SK-N-SH (cell line): ENCODE data around the gene KBTBD3. TPM values are rescaled to one million over a fixed set of nuclear protein-coding genes. Genes with fewer than 3 reads are reported as not detected.

ENCODE experiments used
- CTCF ChIA-PET: fragments of 300-600, 350-600 bp; formaldehyde crosslinking; extraction: SDS; loops from one replicate; lab custom pipeline; 2021; lab: Yijun Ruan, JAX
- POLR2A ChIA-PET: fragments of 350-600 bp; sonication (Branson Sonifier 250); formaldehyde crosslinking; extraction: SDS; loops from one replicate; lab custom pipeline; 2020; ENCODE audit warnings: antibody characterized with exemption, inconsistent platforms; lab: Yijun Ruan, JAX
- DNase-seq: peaks from one replicate; pipeline ENCODE4 v3.0.0; 2012
- H2AFZ ChIP-seq: fragments of 200-600 bp; sonication (generic); 2 replicates; pipeline ENCODE4 v1.8.1; 2016; ENCODE audit warnings: antibody characterized with exemption, mild to moderate bottlenecking, low read depth
- H3F3A ChIP-seq: fragments of 200-600 bp; sonication (generic); replicated peaks from 2 replicates; pipeline ENCODE3; 2016; ENCODE audit warnings: antibody characterized with exemption, mild to moderate bottlenecking; ENCODE audit not compliant: insufficient read depth
- H3K27ac ChIP-seq, 2 experiments: fragments of 200-500 bp in 1 of 2; fragments of 200-600 bp in 1 of 2; sonication (Bioruptor generic) in 1 of 2; sonication (generic), shearing (Covaris generic) in 1 of 2; 2 replicates each; pipeline versions ENCODE4 v1.5.1 to v1.6.1; 2014 to 2016; ENCODE audit warnings: low read depth in 2 of 2, inconsistent platforms in 1 of 2, low read length in 1 of 2, mild to moderate bottlenecking in 1 of 2, mixed read lengths in 1 of 2
- H3K27me3 ChIP-seq: fragments of 200-600 bp; sonication (generic), shearing (Covaris generic); 2 replicates; pipeline ENCODE4 v1.6.1; 2016; ENCODE audit warnings: mixed run types; ENCODE audit not compliant: insufficient read depth
- H3K36me3 ChIP-seq, 2 experiments: fragments of 200-500 bp in 1 of 2; fragments of 200-600 bp in 1 of 2; sonication (Bioruptor generic) in 1 of 2; sonication (generic) in 1 of 2; replicated peaks in 1 of 2; 2 replicates each; pipeline versions ENCODE3 to v1.5.1; 2014 to 2016; ENCODE audit warnings: low read length in 1 of 2, mild to moderate bottlenecking in 1 of 2; ENCODE audit not compliant: insufficient read depth in 2 of 2, control insufficient read depth in 1 of 2
- H3K4me1 ChIP-seq, 2 experiments: fragments of 200-500 bp in 1 of 2; fragments of 200-600 bp in 1 of 2; sonication (Bioruptor generic) in 1 of 2; sonication (generic), shearing (Covaris generic) in 1 of 2; 2 replicates each; pipeline versions ENCODE4 v1.5.1 to v1.6.1; 2014 to 2016; ENCODE audit warnings: low read depth in 1 of 2, low read length in 1 of 2, mixed run types in 1 of 2; ENCODE audit not compliant: insufficient read depth in 2 of 2, control insufficient read depth in 1 of 2
- H3K4me2 ChIP-seq: fragments of 200-600 bp; sonication (generic), shearing (Covaris generic); 2 replicates; pipeline ENCODE4 v1.6.1; 2017; ENCODE audit warnings: mixed run types
- H3K4me3 ChIP-seq, 2 experiments: fragments of 200-500 bp in 1 of 2; fragments of 200-600 bp in 1 of 2; sonication (Bioruptor generic) in 1 of 2; sonication (generic), shearing (Covaris generic) in 1 of 2; 2 replicates each; pipeline versions ENCODE4 v1.5.1 to v1.8.1; 2014 to 2016; ENCODE audit warnings: low read depth in 2 of 2, inconsistent platforms in 1 of 2, low read length in 1 of 2, mild to moderate bottlenecking in 1 of 2, mixed read lengths in 1 of 2, moderate library complexity in 1 of 2
- H3K79me2 ChIP-seq: fragments of 200-600 bp; sonication (generic); 2 replicates; pipeline ENCODE4 v1.8.1; 2017; ENCODE audit warnings: mild to moderate bottlenecking; ENCODE audit not compliant: insufficient read depth
- H3K9ac ChIP-seq: fragments of 200-600 bp; sonication (generic); 2 replicates; pipeline ENCODE4 v1.6.1; 2017; ENCODE audit warnings: mixed run types
- H3K9me2 ChIP-seq: fragments of 200-600 bp; sonication (generic); 2 replicates; pipeline ENCODE4 v1.6.1; 2017; ENCODE audit warnings: mixed run types
- H3K9me3 ChIP-seq: fragments of 200-600 bp; sonication (generic); 2 replicates; pipeline ENCODE4 v1.6.1; 2017; ENCODE audit warnings: mixed run types, mild to moderate bottlenecking, moderate library complexity
- H4K20me1 ChIP-seq: fragments of 200-600 bp; sonication (generic); 2 replicates; pipeline ENCODE4 v1.6.1; 2017; ENCODE audit warnings: mild to moderate bottlenecking, mixed run types; ENCODE audit not compliant: insufficient read depth
- CHD2 ChIP-seq: fragments of 150-350 bp; IDR thresholded peaks from 2 replicates; pipeline ENCODE4 v1.6.1; 2018; ENCODE audit warnings: low read length; ENCODE audit not compliant: partially characterized antibody
- ELF1 ChIP-seq: IDR thresholded peaks from 2 replicates; pipeline ENCODE4 v1.4.0; 2012
- MEF2A ChIP-seq: IDR thresholded peaks from 2 replicates; pipeline ENCODE4 v1.4.0; 2012; ENCODE audit warnings: low read depth, borderline replicate concordance
- MXI1 ChIP-seq: IDR thresholded peaks from 2 replicates; pipeline ENCODE4 v1.6.1; 2012; ENCODE audit warnings: mild to moderate bottlenecking, low read depth, low read length, improper control_type of control experiment
- NFIC ChIP-seq: IDR thresholded peaks from 2 replicates; pipeline ENCODE4 v1.4.0; 2012; ENCODE audit warnings: borderline replicate concordance
- RCOR1 ChIP-seq: fragments of 150-350 bp; IDR thresholded peaks from 2 replicates; pipeline ENCODE4 v1.6.1; 2017; ENCODE audit warnings: antibody characterized with exemption, low read length
- RFX5 ChIP-seq: IDR thresholded peaks from 2 replicates; pipeline ENCODE4 v1.6.1; 2012; ENCODE audit warnings: mild to moderate bottlenecking, improper control_type of control experiment, low read length
- RXRA ChIP-seq: IDR thresholded peaks from 2 replicates; pipeline ENCODE4 v1.4.0; 2012; ENCODE audit warnings: low read depth, mild to moderate bottlenecking, borderline replicate concordance
- SIN3A ChIP-seq: IDR thresholded peaks from 2 replicates; pipeline ENCODE4 v1.6.1; 2012; ENCODE audit warnings: low read depth, mild to moderate bottlenecking, low read length, moderate library complexity, borderline replicate concordance
- SMC3 ChIP-seq: IDR thresholded peaks from 2 replicates; pipeline ENCODE4 v1.6.1; 2012; ENCODE audit warnings: low read depth, low read length, improper control_type of control experiment
- TAF1 ChIP-seq: IDR thresholded peaks from 2 replicates; pipeline ENCODE4 v1.6.1; 2012; ENCODE audit warnings: low read depth, mild to moderate bottlenecking, low read length, moderate library complexity, borderline replicate concordance
- TCF12 ChIP-seq: IDR thresholded peaks from 2 replicates; pipeline ENCODE4 v1.4.0; 2012
- WGBS: methylation state at CpG from one replicate; pipeline ENCODE4 v1.1.6; 2017; ENCODE audit warnings: low lambda C conversion rate; 5-methylcytosine and 5-hydroxymethylcytosine counted together
- polyA plus RNA-seq, 3 experiments: library from polyadenylated mRNA; depleted of rRNA; stranded (reverse); fragments of >200 nt; gene quantifications; 2 replicates each; pipeline ENCODE4 v1.2.3, GENCODE V29; 2012
- TF ChIP-seq, protein P1 (sequence below): IDR thresholded peaks from 2 replicates; pipeline ENCODE4 v1.4.0; 2012; ENCODE audit warnings: low read depth, borderline replicate concordance
- TF ChIP-seq, protein P2 (sequence below): fragments of 150-350 bp; IDR thresholded peaks from 2 replicates; pipeline ENCODE4 v1.6.1; 2017; ENCODE audit warnings: antibody characterized with exemption, low read length, low read depth, borderline replicate concordance
- TF ChIP-seq, protein P3 (sequence below): IDR thresholded peaks from 2 replicates; pipeline ENCODE4 v1.6.1; 2012; ENCODE audit warnings: mild to moderate bottlenecking, low read depth, low read length, moderate library complexity
- TF ChIP-seq, protein P4 (sequence below): IDR thresholded peaks from 2 replicates; pipeline ENCODE4 v1.4.0; 2012; ENCODE audit warnings: low read depth
- TF ChIP-seq, protein P5 (sequence below): IDR thresholded peaks from 2 replicates; pipeline ENCODE4 v1.4.0; 2012; ENCODE audit warnings: low read depth, borderline replicate concordance

The KBTBD3 gene
- polyA plus RNA-seq, 1 of the 3 experiments (the other 2 are of a cell fraction), result 1.9 TPM

DNA sequence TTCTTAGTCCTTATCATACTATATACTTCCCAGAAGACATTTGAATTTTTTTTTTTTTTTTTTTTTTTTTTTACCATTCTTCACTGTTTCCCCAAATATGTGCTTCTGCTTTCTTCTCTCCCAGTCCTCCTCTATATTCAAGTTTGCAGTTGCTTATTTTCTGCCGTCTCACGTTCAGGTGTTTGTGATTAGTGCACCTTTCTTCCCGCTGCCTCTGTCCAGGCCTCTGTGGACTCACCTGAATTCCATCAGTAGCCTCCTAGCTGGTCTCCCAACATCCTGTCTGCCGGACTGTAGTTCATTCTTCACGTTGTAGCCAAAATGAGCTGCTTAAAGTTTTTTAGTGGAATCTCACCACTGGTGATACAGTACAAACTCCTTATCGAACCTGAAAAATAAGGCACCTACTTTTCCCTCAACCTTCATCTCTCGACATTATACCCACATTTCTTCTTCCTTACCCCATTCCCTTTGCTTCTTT is 54.3 kb downstream of the KBTBD3 start:
- Histone ChIP-seq H3K36me3 (peaks cover 7 to 21% of the 10 kb centered on the region in 2 experiments), H2AFZ (peak overlapping the region; percentile 98), H3K27me3 (no peaks in the 10 kb centered on the region), H3K4me1 (peaks cover 0 to 24% of the 10 kb centered on the region in 2 experiments; a peak in 3 of 4 replicates), H3K27ac (peak overlapping the region; percentile 60 to 72), H3K9ac (peak overlapping the region; percentile 46; the same call in 1 of the 2 replicates), H4K20me1 (no peaks in the 10 kb centered on the region), H3K79me2 (peaks cover 40% of the 10 kb centered on the region), H3K4me3 (peak overlapping the region; percentile 67 to 80), H3K9me2 (no peaks in the 10 kb centered on the region), H3K4me2 (peak overlapping the region; percentile 70), H3K9me3 (no peaks in the 10 kb centered on the region), H3F3A (no peaks in the 10 kb centered on the region)
- 59% methylated on average over 7 of the region's 7 CpGs for WGBS
- ChIA-PET POLR2A (no interaction called here), CTCF (interaction anchor here (1.1 to 1.6 kb wide), 2 partner anchors 12 to 54 kb away, joined by 3 to 4 read pairs; partner anchors contain the start of genes AASDHPPT and KBTBD3)
- no peak for DNase-seq
- TF ChIP-seq TCF12 (no peak), SIN3A (no peak), TAF1 (no peak), RCOR1 (no peak)

DNA sequence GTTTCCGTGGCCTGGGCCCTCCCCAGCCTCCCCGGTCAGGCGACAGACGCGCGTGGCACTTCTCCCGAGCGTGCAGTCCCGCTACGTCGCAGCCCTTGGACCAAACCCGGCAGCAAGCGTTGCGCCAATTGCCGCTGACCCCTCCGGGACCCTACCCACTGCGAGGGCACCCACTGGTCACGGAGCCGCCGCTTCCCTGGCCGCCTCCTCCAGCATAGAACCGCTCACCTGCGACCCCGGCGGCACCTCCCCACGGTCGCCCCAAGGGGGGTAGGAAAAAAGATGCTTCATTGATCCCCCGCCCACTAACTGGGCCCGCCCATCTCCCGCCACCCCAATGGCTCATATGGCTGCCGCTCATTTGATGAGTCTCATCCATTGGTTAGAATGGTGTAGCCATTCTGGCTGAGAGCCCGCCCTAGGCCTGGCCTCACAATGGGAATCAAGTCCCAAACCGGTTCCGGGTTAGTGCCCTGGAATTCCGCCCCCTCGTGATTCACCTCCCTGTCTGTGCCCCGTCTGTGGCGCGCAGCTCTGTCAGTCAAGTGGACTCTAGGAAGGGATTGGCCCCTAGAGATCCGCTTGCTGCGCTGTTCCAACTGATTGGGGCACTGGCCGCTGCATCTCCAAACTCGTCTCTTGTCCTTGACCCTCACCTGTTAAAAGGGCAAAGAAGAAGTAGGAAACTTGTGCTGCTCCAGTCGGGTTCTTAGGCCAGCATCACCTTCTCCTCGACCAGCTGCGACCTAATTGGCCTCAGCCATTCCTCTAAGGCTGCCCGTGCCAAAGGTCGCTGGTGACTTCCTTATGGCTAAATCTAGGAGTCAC is 55.0 kb downstream of the KBTBD3 start, which contains the start of gene MSANTD4:
Gene MSANTD4 (minus strand): TSS at position 274 of the 828 bp plus-strand sequence. CDS start 11,323 bp downstream, outside the sequence.
- H3K4me1 ChIP-seq, result peaks cover 0 to 27% of the 10 kb centered on the region in 2 experiments; a peak in 3 of 4 replicates
- under 1% methylated on average over 17 of the region's 48 CpGs for WGBS
- peak within 1 kb of the TSS; percentile 98 for H2AFZ ChIP-seq
- peaks cover 43% of the 10 kb centered on the region for H3K79me2 ChIP-seq
- ChIA-PET CTCF (interaction anchor here (1.1 kb wide), 1 partner anchor 55 kb away, joined by 3 read pairs; the partner anchor contains the start of genes AASDHPPT and KBTBD3), POLR2A (no interaction called here)
- peaks cover 12 to 25% of the 10 kb centered on the region in 2 experiments for H3K36me3 ChIP-seq
- H3K9ac ChIP-seq, result peak within 1 kb of the TSS; percentile 78
- DNase-seq, result peak; percentile 94
- no peaks in the 10 kb centered on the region for H3F3A ChIP-seq
- H3K27ac ChIP-seq, result peak within 1 kb of the TSS; percentile 60 to 85
- H4K20me1 ChIP-seq, result no peaks in the 10 kb centered on the region
- H3K9me3 ChIP-seq, result no peaks in the 10 kb centered on the region
- peak within 1 kb of the TSS; percentile 72 for H3K4me2 ChIP-seq
- H3K9me2 ChIP-seq, result no peaks in the 10 kb centered on the region
- H3K27me3 ChIP-seq, result no peaks in the 10 kb centered on the region
- H3K4me3 ChIP-seq, result peak within 1 kb of the TSS; percentile 80 to 81
- TF ChIP-seq MXI1, result peak; percentile 57; the same call in 1 of the 2 replicates
- TF ChIP-seq, protein P1, sequence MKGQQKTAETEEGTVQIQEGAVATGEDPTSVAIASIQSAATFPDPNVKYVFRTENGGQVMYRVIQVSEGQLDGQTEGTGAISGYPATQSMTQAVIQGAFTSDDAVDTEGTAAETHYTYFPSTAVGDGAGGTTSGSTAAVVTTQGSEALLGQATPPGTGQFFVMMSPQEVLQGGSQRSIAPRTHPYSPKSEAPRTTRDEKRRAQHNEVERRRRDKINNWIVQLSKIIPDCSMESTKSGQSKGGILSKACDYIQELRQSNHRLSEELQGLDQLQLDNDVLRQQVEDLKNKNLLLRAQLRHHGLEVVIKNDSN, result no peak; the same call in 1 of the 2 replicates
- peak; percentile 86 for TF ChIP-seq ELF1
- TF ChIP-seq, protein P2, sequence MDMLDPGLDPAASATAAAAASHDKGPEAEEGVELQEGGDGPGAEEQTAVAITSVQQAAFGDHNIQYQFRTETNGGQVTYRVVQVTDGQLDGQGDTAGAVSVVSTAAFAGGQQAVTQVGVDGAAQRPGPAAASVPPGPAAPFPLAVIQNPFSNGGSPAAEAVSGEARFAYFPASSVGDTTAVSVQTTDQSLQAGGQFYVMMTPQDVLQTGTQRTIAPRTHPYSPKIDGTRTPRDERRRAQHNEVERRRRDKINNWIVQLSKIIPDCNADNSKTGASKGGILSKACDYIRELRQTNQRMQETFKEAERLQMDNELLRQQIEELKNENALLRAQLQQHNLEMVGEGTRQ, result no peak
- TF ChIP-seq, protein P3, sequence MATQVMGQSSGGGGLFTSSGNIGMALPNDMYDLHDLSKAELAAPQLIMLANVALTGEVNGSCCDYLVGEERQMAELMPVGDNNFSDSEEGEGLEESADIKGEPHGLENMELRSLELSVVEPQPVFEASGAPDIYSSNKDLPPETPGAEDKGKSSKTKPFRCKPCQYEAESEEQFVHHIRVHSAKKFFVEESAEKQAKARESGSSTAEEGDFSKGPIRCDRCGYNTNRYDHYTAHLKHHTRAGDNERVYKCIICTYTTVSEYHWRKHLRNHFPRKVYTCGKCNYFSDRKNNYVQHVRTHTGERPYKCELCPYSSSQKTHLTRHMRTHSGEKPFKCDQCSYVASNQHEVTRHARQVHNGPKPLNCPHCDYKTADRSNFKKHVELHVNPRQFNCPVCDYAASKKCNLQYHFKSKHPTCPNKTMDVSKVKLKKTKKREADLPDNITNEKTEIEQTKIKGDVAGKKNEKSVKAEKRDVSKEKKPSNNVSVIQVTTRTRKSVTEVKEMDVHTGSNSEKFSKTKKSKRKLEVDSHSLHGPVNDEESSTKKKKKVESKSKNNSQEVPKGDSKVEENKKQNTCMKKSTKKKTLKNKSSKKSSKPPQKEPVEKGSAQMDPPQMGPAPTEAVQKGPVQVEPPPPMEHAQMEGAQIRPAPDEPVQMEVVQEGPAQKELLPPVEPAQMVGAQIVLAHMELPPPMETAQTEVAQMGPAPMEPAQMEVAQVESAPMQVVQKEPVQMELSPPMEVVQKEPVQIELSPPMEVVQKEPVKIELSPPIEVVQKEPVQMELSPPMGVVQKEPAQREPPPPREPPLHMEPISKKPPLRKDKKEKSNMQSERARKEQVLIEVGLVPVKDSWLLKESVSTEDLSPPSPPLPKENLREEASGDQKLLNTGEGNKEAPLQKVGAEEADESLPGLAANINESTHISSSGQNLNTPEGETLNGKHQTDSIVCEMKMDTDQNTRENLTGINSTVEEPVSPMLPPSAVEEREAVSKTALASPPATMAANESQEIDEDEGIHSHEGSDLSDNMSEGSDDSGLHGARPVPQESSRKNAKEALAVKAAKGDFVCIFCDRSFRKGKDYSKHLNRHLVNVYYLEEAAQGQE, result no peak
- 0 out of 2 replicates have a peak, but pooled peaks have one; percentile 38 for TF ChIP-seq RFX5
- no peak for TF ChIP-seq MEF2A
- TF ChIP-seq SIN3A, result peak; percentile 17; the same call in 1 of the 2 replicates
- TF ChIP-seq, protein P4, sequence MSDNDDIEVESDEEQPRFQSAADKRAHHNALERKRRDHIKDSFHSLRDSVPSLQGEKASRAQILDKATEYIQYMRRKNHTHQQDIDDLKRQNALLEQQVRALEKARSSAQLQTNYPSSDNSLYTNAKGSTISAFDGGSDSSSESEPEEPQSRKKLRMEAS, result peak; percentile 8; the same call in 1 of the 2 replicates
- TF ChIP-seq, protein P5, sequence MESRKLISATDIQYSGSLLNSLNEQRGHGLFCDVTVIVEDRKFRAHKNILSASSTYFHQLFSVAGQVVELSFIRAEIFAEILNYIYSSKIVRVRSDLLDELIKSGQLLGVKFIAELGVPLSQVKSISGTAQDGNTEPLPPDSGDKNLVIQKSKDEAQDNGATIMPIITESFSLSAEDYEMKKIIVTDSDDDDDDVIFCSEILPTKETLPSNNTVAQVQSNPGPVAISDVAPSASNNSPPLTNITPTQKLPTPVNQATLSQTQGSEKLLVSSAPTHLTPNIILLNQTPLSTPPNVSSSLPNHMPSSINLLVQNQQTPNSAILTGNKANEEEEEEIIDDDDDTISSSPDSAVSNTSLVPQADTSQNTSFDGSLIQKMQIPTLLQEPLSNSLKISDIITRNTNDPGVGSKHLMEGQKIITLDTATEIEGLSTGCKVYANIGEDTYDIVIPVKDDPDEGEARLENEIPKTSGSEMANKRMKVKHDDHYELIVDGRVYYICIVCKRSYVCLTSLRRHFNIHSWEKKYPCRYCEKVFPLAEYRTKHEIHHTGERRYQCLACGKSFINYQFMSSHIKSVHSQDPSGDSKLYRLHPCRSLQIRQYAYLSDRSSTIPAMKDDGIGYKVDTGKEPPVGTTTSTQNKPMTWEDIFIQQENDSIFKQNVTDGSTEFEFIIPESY, result 0 out of 2 replicates have a peak, but pooled peaks have one; percentile 14
- TF ChIP-seq SMC3, result no peak
- TF ChIP-seq CHD2, result peak; percentile 96
- 0 out of 2 replicates have a peak, but pooled peaks have one; percentile 40 for TF ChIP-seq TAF1
- TF ChIP-seq NFIC, result no peak; the same call in 1 of the 2 replicates
- no peak for TF ChIP-seq RXRA
